ENCODE results near the gene EVI5. TPM values are rescaled to one million over a fixed set of nuclear protein-coding genes. Genes with fewer than 3 reads are reported as not detected.

Gene EVI5
- total RNA-seq, 1 donor from 2014 or later = 19.8 TPM

- no peak for DNase-seq (ENCODE audit: low spot score in 2 of 2)
- intact Hi-C loops (cut with DNase I) = no loop called here
- no peak for TF ChIP-seq CTCF (IDR thresholded peaks at IDR 0.05)
- Histone ChIP-seq H3K9me3 (no peaks in the 10 kb centered on the region), H3K4me3 (no peak overlapping the region), H3K27me3 (peaks cover 33% of the 10 kb centered on the region), H3K27ac (no peak overlapping the region), H3K4me1 (peaks cover 25 to 28% of the 10 kb centered on the region in 2 donors), H3K36me3 (no peaks in the 10 kb centered on the region)
Observed at GRCh38 chr1:92479587-92479986, 305.3 kb downstream of the EVI5 start.

GRCh38 chr1:92478393-92478792 is 306.5 kb downstream of the EVI5 start:
- Histone ChIP-seq H3K4me1 (peaks cover 16 to 21% of the 10 kb centered on the region in 2 donors), H3K27me3 (peaks cover 26% of the 10 kb centered on the region), H3K9me3 (no peaks in the 10 kb centered on the region), H3K27ac (no peak overlapping the region), H3K36me3 (no peaks in the 10 kb centered on the region), H3K4me3 (no peak overlapping the region)
- intact Hi-C loops (cut with DNase I) = no loop called here
- DNase-seq (ENCODE audit: low spot score in 2 of 2) = no peak
- TF ChIP-seq CTCF (IDR thresholded peaks at IDR 0.05) = no peak

- no peak overlapping the region for H3K27ac ChIP-seq
- no peak for DNase-seq (ENCODE audit: low spot score in 2 of 2)
- H3K36me3 ChIP-seq = no peaks in the 10 kb centered on the region
- intact Hi-C loops (cut with DNase I) = no loop called here
- peaks cover 5% of the 10 kb centered on the region for H3K27me3 ChIP-seq
- H3K4me3 ChIP-seq = no peak overlapping the region
- no peaks in the 10 kb centered on the region for H3K9me3 ChIP-seq
- H3K4me1 ChIP-seq = peaks cover 0 to 6% of the 10 kb centered on the region in 2 donors
- no peak for TF ChIP-seq CTCF (IDR thresholded peaks at IDR 0.05)
Observed at GRCh38 chr1:92476071-92476631, 308.8 kb downstream of the EVI5 start.

- DNase-seq (ENCODE audit: low spot score in 2 of 2) = no peak
- Histone ChIP-seq H3K27ac (no peak overlapping the region), H3K4me3 (no peak overlapping the region), H3K27me3 (no peaks in the 10 kb centered on the region), H3K4me1 (no peaks in the 10 kb centered on the region), H3K9me3 (no peaks in the 10 kb centered on the region), H3K36me3 (no peaks in the 10 kb centered on the region)
- TF ChIP-seq CTCF (IDR thresholded peaks at IDR 0.05) = no peak
- intact Hi-C loops (cut with DNase I) = no loop called here
Observed at GRCh38 chr1:92475029-92475428, 309.9 kb downstream of the EVI5 start.

GRCh38 chr1:92473781-92474495 is 311.0 kb downstream of the EVI5 start:
- no peak for DNase-seq (ENCODE audit: low spot score in 2 of 2)
- Histone ChIP-seq H3K4me1 (no peaks in the 10 kb centered on the region), H3K9me3 (no peaks in the 10 kb centered on the region), H3K36me3 (no peaks in the 10 kb centered on the region), H3K27ac (no peak overlapping the region), H3K27me3 (no peaks in the 10 kb centered on the region), H3K4me3 (no peak overlapping the region)
- no peak for TF ChIP-seq CTCF (IDR thresholded peaks at IDR 0.05)
- intact Hi-C loops (cut with DNase I) = no loop called here
